ENCODE measurements around the gene JMJD1C. TPM values are rescaled to one million over a fixed set of nuclear protein-coding genes. Genes with fewer than 3 reads are reported as not detected.

Gene JMJD1C
- total RNA-seq, 2 experiments from 2014 or later = 57.4 to 62.2 TPM

DNA sequence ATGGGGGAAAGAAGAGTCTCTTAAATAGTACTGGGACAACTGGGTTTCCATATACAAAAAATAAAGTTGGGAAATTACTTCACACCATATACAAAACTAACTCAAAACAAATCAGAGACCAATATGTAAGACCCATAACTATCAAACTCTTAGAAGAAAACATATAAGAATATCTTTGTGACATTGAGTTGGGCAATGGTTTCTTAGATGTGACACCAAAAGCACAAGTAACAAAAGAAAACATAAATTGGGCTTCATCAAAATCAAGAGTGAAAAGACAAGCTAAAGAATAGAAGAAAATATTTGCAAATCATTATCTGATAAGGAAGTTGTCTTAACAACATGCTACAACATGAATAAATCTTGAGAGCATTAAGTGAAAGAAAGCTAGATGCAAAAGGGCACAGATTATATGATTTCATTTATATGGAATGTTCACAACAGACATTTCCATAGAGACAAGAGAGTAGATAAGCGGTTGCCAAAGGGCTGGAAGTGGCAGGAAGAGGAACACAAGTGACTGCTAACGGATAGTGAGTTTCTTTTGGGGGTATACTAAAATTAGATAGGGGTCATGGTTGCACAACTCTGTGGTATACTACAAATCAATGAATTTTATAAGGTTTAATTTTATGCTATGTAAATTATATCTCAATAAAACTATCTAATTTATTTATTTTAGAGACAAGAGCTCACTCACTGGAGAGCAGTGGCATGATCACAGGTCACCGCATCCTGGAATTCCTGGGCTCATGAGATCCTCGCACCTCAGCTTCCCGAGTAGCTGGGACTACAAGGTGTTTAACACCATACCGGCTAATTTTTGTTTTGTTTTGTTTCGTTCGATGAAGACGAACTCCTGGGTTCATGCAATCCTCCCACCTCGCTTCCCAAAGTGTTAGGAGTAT is 35.4 kb downstream of the JMJD1C start:
- Mint-ChIP-seq H3K4me3 (no peak overlapping the region), H3K4me1 (peaks cover 25% of the 10 kb centered on the region), H3K27ac (no peak overlapping the region), H3K27me3 (no peaks in the 10 kb centered on the region), H3K9me3 (peaks cover 3% of the 10 kb centered on the region), H3K36me3 (ENCODE audit: low read depth) (peaks cover 11% of the 10 kb centered on the region)
- CTCF ChIA-PET = interaction anchor here (0.5 to 1.6 kb wide), 3 partner anchors 8 to 67 kb away, joined by 3 to 4 read pairs (median 3); no protein-coding TSS in a partner anchor
- DNase-seq = no peak
- POLR2A ChIA-PET = no interaction called here

- H3K4me3 Mint-ChIP-seq = no peak overlapping the region
- H3K9me3 Mint-ChIP-seq = peaks cover 3% of the 10 kb centered on the region
- peaks cover 23% of the 10 kb centered on the region for H3K4me1 Mint-ChIP-seq
- ChIA-PET POLR2A (interaction anchor here (0.6 kb wide), 1 partner anchor 119 kb away, joined by 5 read pairs; no protein-coding TSS in a partner anchor), CTCF (no interaction called here)
- H3K36me3 Mint-ChIP-seq (ENCODE audit: low read depth) = peaks cover 11% of the 10 kb centered on the region
- H3K27me3 Mint-ChIP-seq = no peaks in the 10 kb centered on the region
- H3K27ac Mint-ChIP-seq = no peak overlapping the region
- DNase-seq = no peak
These were observed 36.5 kb downstream of the JMJD1C start for GRCh38 chr10:63429281-63429680.

- H3K4me1 Mint-ChIP-seq = peaks cover 24% of the 10 kb centered on the region
- H3K36me3 Mint-ChIP-seq (ENCODE audit: low read depth) = peaks cover 5% of the 10 kb centered on the region
- CTCF ChIA-PET = no interaction called here
- no peak overlapping the region for H3K4me3 Mint-ChIP-seq
- no peak for DNase-seq
- no peaks in the 10 kb centered on the region for H3K9me3 Mint-ChIP-seq
- H3K27ac Mint-ChIP-seq = no peak overlapping the region
- H3K27me3 Mint-ChIP-seq = no peaks in the 10 kb centered on the region
- POLR2A ChIA-PET = no interaction called here
These were observed 38.8 kb downstream of the JMJD1C start for GRCh38 chr10:63427013-63427412.

DNA sequence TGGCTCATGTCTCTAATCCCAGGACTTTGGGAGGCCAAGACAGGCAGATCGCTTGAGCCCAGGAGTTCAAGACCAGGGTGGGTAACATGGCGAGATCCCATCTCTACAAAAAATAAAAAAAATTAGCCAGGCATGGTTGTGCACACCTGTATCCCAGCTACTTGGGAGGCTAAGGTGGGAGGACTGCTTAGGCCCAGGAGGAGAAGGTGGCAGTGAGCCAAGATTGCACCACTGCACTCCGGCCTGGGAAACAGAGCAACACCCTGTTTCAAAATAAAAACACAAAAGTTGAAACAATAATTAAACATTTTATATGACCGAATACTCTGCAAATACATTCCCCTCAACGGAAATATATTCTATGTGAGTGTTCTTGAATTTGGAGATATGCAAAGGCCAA is 40.3 kb downstream of the JMJD1C start:
- Mint-ChIP-seq H3K27me3 (no peaks in the 10 kb centered on the region), H3K4me3 (no peak overlapping the region), H3K36me3 (ENCODE audit: low read depth) (peaks cover 2% of the 10 kb centered on the region), H3K4me1 (peaks cover 35% of the 10 kb centered on the region), H3K9me3 (no peaks in the 10 kb centered on the region), H3K27ac (no peak overlapping the region)
- CTCF ChIA-PET = interaction anchor here (0.6 to 2.1 kb wide), 2 partner anchors 9 to 14 kb away, joined by 4 to 5 read pairs; no protein-coding TSS in a partner anchor
- DNase-seq = no peak
- POLR2A ChIA-PET = no interaction called here

- H3K27ac Mint-ChIP-seq = no peak overlapping the region
- peaks cover 2% of the 10 kb centered on the region for H3K36me3 Mint-ChIP-seq (ENCODE audit: low read depth)
- DNase-seq = no peak
- H3K9me3 Mint-ChIP-seq = no peaks in the 10 kb centered on the region
- H3K4me3 Mint-ChIP-seq = no peak overlapping the region
- ChIA-PET CTCF (interaction anchor here (2.1 kb wide), 1 partner anchor 9 kb away, joined by 5 read pairs; no protein-coding TSS in a partner anchor), POLR2A (no interaction called here)
- no peaks in the 10 kb centered on the region for H3K27me3 Mint-ChIP-seq
- H3K4me1 Mint-ChIP-seq = peaks cover 32% of the 10 kb centered on the region
These were observed 41.2 kb downstream of the JMJD1C start for GRCh38 chr10:63424576-63424975.

DNA sequence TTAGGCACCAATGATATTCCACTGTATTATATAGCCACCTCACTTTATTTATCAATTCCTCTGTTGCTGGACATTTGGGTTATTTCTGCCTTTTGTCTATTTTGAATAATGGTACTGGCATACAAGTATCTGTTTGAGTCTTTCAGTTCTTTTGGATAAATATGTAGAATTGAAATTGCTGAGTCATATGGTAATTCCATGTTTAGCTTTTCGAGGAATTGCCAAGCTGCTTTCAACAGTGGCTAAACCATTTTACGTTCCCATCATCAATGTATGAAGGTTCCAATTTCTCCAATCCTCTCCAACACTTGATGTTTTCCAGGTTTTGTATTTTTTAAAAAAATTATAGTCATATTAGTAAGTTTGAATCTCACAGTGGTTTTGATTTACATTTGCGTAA is 42.3 kb downstream of the JMJD1C start:
- ChIA-PET POLR2A (no interaction called here), CTCF (interaction anchor here (0.6 to 2.1 kb wide), 2 partner anchors 11 to 45 kb away, joined by 3 to 5 read pairs; no protein-coding TSS in a partner anchor)
- no peak overlapping the region for H3K4me3 Mint-ChIP-seq
- no peaks in the 10 kb centered on the region for H3K27me3 Mint-ChIP-seq
- peaks cover 26% of the 10 kb centered on the region for H3K4me1 Mint-ChIP-seq
- no peak for DNase-seq
- H3K36me3 Mint-ChIP-seq (ENCODE audit: low read depth) = peaks cover 2% of the 10 kb centered on the region
- H3K27ac Mint-ChIP-seq = no peak overlapping the region
- H3K9me3 Mint-ChIP-seq = no peaks in the 10 kb centered on the region

DNA sequence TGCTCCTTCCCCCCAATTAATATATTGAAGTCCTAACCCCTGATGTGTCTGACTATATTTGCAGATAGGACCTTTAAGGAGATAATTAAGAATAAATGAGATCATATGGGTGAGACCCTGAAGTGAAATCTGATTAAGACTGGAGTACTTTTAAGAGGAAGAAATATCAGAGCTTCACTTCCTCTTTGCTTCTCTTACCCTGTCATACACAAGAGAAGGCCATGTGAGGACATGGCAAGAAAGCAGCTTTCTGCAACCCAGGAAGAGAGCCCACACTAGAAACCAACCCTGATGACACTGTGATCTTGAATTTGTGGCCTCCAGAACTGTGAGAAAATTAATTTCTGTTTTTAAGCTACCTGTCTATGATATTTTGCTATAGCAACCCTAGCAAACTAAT is 44.2 kb downstream of the JMJD1C start:
- POLR2A ChIA-PET = no interaction called here
- H3K27me3 Mint-ChIP-seq = no peaks in the 10 kb centered on the region
- H3K4me3 Mint-ChIP-seq = no peak overlapping the region
- DNase-seq = peak; percentile 27
- H3K4me1 Mint-ChIP-seq = peaks cover 22% of the 10 kb centered on the region
- H3K27ac Mint-ChIP-seq = peak overlapping the region; percentile 80
- CTCF ChIA-PET = no interaction called here
- peaks cover 2% of the 10 kb centered on the region for H3K36me3 Mint-ChIP-seq (ENCODE audit: low read depth)
- no peaks in the 10 kb centered on the region for H3K9me3 Mint-ChIP-seq

- no peak overlapping the region for H3K4me3 Mint-ChIP-seq
- ChIA-PET CTCF (interaction anchor here (0.6 kb wide), 1 partner anchor 18 kb away, joined by 3 read pairs; no protein-coding TSS in a partner anchor), POLR2A (no interaction called here)
- no peak overlapping the region for H3K27ac Mint-ChIP-seq
- no peaks in the 10 kb centered on the region for H3K36me3 Mint-ChIP-seq (ENCODE audit: low read depth)
- H3K4me1 Mint-ChIP-seq = peaks cover 15% of the 10 kb centered on the region
- H3K9me3 Mint-ChIP-seq = no peaks in the 10 kb centered on the region
- no peak for DNase-seq
- no peaks in the 10 kb centered on the region for H3K27me3 Mint-ChIP-seq
These were observed 49.4 kb downstream of the JMJD1C start for GRCh38 chr10:63416376-63416775.

DNA sequence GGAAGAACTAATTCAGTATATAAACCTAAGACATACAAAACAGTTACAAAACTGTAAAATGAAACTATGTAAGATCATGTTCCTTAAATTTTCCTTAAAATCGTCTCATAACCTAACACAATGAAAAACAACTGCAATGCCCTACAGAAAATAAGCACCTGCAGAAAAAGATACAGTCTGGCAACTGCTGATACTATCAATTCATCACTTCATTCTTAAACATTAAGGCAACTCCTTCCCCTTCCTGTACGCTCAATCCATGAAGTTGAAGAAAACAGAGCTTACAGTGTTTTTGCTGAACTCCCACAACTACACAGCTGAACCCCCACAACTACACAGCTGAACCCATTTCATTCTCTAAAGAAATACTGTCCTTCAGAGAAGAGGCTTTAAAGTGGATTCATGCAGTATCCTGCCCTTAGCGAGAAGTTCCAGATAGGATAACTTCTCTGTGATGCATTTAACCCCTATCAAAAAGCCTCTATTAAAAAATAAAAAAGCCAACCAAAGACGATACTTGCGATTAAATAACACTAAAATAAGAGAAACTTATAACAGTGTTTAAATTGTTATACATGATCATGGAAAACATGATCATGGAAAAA is 50.0 kb downstream of the JMJD1C start:
- H3K4me3 Mint-ChIP-seq = no peak overlapping the region
- H3K9me3 Mint-ChIP-seq = no peaks in the 10 kb centered on the region
- peaks cover 11% of the 10 kb centered on the region for H3K4me1 Mint-ChIP-seq
- no peak for DNase-seq
- no peaks in the 10 kb centered on the region for H3K27me3 Mint-ChIP-seq
- ChIA-PET POLR2A (no interaction called here), CTCF (interaction anchor here (0.6 kb wide), 1 partner anchor 18 kb away, joined by 3 read pairs; no protein-coding TSS in a partner anchor)
- no peaks in the 10 kb centered on the region for H3K36me3 Mint-ChIP-seq (ENCODE audit: low read depth)
- no peak overlapping the region for H3K27ac Mint-ChIP-seq

DNA sequence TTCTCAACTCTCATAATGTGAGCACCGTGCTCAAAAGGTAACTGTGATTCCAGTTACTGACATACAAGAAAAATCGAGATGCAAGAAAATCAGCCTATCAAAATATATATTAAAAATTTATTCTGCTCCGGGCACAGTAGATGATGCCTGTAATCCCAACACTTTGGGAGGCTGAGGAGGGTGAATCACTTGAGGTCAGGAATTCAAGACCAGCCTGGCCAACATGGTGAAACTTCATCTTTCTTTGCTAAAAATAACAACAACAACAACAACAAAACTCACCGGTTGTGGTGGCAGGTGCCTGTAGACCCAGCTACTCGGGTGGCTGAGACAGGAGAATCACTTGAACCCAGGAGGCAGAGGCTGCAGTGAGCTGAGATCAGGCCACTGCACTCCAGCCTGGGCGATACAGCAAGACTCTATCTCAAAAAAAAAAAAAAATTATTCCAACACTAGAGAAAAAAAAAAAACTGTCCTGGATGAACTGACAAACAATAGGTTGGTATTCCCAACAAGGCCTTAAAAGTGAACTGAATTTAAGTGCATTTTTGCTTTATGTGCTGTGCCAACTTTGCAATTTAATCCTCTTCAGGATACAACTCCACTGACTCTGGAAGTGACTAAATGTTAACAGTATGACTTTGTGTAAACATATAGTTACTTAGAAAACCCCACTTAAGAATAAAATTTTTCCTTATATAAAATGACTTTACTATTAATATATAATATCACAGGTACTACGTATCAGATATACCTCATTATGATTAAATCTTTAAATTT is 51.1 kb downstream of the JMJD1C start:
- Mint-ChIP-seq H3K27me3 (no peaks in the 10 kb centered on the region), H3K4me3 (no peak overlapping the region), H3K4me1 (peaks cover 7% of the 10 kb centered on the region), H3K36me3 (ENCODE audit: low read depth) (no peaks in the 10 kb centered on the region), H3K27ac (no peak overlapping the region), H3K9me3 (no peaks in the 10 kb centered on the region)
- POLR2A ChIA-PET = no interaction called here
- CTCF ChIA-PET = interaction anchor here (0.6 kb wide), 1 partner anchor 189 kb away, joined by 4 read pairs; no protein-coding TSS in a partner anchor
- DNase-seq = no peak

- ChIA-PET POLR2A (no interaction called here), CTCF (no interaction called here)
- Mint-ChIP-seq H3K9me3 (no peaks in the 10 kb centered on the region), H3K4me1 (peaks cover 7% of the 10 kb centered on the region), H3K4me3 (no peak overlapping the region), H3K36me3 (ENCODE audit: low read depth) (no peaks in the 10 kb centered on the region), H3K27me3 (no peaks in the 10 kb centered on the region), H3K27ac (no peak overlapping the region)
- no peak for DNase-seq
These were observed 52.3 kb downstream of the JMJD1C start for GRCh38 chr10:63413429-63413828.

DNA sequence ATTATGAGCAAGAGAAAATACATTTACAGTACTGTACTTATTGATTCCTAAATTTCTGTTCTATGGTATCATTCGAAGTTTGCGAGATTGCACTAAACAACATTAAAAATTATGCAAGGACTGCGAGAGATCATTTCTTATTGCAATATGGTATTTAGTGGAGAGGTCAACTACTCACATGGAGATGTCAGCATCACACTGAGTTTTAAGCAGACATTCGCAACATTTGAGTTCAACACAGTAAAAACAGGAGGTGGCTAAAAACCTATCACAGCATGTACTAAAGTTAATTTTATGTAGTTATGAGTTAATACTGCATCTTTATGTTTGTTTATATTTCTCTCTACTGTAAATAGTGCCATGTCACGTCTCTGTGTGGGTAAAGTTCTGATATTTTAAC is 53.5 kb downstream of the JMJD1C start:
- Mint-ChIP-seq H3K4me1 (peaks cover 7% of the 10 kb centered on the region), H3K36me3 (ENCODE audit: low read depth) (peaks cover 2% of the 10 kb centered on the region), H3K27ac (no peak overlapping the region), H3K27me3 (no peaks in the 10 kb centered on the region), H3K9me3 (no peaks in the 10 kb centered on the region), H3K4me3 (no peak overlapping the region)
- CTCF ChIA-PET = no interaction called here
- no peak for DNase-seq
- POLR2A ChIA-PET = no interaction called here

DNA sequence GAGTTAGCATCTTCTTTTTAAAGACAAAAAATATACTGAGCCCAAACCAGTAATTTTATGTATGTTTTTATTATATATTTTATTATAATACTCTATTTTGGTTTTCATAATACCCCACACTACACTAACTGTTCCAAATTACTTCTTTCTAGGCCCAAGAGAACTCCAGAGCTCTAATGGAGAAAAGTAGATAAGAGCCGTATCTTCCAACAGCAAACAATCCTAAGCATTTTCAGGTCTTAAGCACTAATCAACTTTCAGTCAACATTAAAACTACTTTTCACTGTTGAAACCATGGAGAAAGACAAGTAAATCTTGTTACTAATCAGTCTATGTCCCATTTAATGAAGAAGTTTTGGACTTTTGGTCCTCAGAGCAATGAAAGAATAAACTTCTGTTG is 55.1 kb downstream of the JMJD1C start:
- H3K27ac Mint-ChIP-seq = no peak overlapping the region
- no peak for DNase-seq
- no peak overlapping the region for H3K4me3 Mint-ChIP-seq
- ChIA-PET CTCF (no interaction called here), POLR2A (no interaction called here)
- no peaks in the 10 kb centered on the region for H3K9me3 Mint-ChIP-seq
- H3K4me1 Mint-ChIP-seq = peaks cover 2% of the 10 kb centered on the region
- H3K36me3 Mint-ChIP-seq (ENCODE audit: low read depth) = peaks cover 7% of the 10 kb centered on the region
- no peaks in the 10 kb centered on the region for H3K27me3 Mint-ChIP-seq

Data from activated CD4-positive, alpha-beta T cell treated with anti-CD3 and anti-CD28 coated beads, Interleukin-2, amount 10 ng/mL, durations not matched to agents 7 days and 5 days (primary cell).